Breast epithelium (tissue), 3 donors: ENCODE results near the gene MKI67.

Experiments
- POLR2A ChIP-seq: fragments of 450-650 bp; IDR thresholded peaks from one replicate; pipeline ENCODE4 v1.6.1; 2016; ENCODE audit warnings: antibody characterized with exemption, mild to moderate bottlenecking, moderate library complexity
- POLR2AphosphoS5 ChIP-seq, 3 donors: sonication (generic); formaldehyde crosslinking; IDR thresholded peaks; one replicate each; pipeline ENCODE4 v1.6.1; 2017; ENCODE audit warnings: antibody characterized with exemption in 3 of 3
- TF ChIP-seq, protein P1 (sequence below), 3 donors: fragments of 450-650 bp; IDR thresholded peaks; one replicate each; pipeline ENCODE4 v1.5.1; 2016 to 2017; ENCODE audit warnings: antibody characterized with exemption in 3 of 3, mild to moderate bottlenecking in 3 of 3, moderate library complexity in 3 of 3

DNA sequence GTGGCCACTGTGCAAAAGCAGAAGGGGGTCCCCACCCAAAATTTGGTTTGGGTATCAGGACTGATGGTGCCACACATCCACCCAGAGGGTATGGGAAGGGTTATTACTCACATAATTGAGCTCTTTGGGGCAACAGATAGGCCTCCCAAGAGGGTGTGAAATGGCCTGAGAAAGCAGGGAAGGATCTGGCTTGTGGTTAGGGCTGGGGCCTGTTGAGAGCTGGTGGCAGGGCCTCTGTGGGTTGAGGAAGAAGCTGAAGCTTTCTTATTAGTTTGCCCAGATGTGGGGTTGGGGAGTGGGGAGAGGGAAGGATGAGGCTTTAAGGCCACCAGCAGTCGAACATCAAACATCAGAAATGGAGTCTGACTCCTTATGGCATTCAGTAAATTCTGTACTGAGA, 18.3 kb upstream of the MKI67 start:
- TF ChIP-seq, protein P1, sequence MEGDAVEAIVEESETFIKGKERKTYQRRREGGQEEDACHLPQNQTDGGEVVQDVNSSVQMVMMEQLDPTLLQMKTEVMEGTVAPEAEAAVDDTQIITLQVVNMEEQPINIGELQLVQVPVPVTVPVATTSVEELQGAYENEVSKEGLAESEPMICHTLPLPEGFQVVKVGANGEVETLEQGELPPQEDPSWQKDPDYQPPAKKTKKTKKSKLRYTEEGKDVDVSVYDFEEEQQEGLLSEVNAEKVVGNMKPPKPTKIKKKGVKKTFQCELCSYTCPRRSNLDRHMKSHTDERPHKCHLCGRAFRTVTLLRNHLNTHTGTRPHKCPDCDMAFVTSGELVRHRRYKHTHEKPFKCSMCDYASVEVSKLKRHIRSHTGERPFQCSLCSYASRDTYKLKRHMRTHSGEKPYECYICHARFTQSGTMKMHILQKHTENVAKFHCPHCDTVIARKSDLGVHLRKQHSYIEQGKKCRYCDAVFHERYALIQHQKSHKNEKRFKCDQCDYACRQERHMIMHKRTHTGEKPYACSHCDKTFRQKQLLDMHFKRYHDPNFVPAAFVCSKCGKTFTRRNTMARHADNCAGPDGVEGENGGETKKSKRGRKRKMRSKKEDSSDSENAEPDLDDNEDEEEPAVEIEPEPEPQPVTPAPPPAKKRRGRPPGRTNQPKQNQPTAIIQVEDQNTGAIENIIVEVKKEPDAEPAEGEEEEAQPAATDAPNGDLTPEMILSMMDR (IDR thresholded peaks at IDR 0.05): no peak
- TF ChIP-seq POLR2A: no peak
- no peak for TF ChIP-seq POLR2AphosphoS5 (IDR thresholded peaks at IDR 0.05)
